Measurements from ENCODE around the gene VAC14. TPM values are rescaled to one million over a fixed set of nuclear protein-coding genes. Genes with fewer than 3 reads are reported as not detected.

Gene VAC14
- total and polyA plus RNA-seq, 4 donors, result 19.8 to 25.0 (median 24.7) TPM

DNA sequence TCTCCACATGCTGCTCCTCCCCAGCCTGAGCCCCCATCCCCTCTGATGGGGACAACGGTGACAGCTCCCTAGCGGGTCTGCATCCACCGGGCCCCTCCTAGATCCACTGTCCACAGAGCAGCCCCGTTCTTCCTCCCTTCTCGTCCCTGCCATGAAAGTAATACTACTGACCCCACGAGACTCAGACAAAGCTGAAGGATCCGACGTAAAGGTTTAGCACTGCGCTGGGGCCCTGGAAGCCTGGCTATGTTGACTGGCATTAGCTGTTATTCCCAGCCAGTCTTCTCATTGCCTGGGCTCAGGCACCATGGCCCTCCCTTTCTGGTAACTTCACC is 30.7 kb downstream of the VAC14 start:
- no peaks in the 10 kb centered on the region for H3K4me1 ChIP-seq (ENCODE audit: control insufficient read depth in 1 of 2, insufficient read depth in 2 of 2, low read length in 2 of 2)
- WGBS, 2 donors, result 94 to 95% methylated on average over 9 of the region's 9 CpGs
- H3K36me3 ChIP-seq (ENCODE audit: control insufficient read depth in 1 of 2, insufficient read depth in 2 of 2, low read length in 1 of 2), result no peaks in the 10 kb centered on the region
- DNase-seq, result no peak
- no peak overlapping the region for H3K27ac ChIP-seq (ENCODE audit: low read depth in 1 of 2, low read length in 2 of 2)
- no peak for ATAC-seq (ENCODE audit: low FRiP score)
- no peaks in the 10 kb centered on the region for H3K27me3 ChIP-seq (ENCODE audit: control insufficient read depth in 1 of 2, insufficient read depth in 2 of 2, low read length in 1 of 2)
- intact Hi-C loops (cut with DNase I), result loop anchor here (2.0 to 10.0 kb wide), 3 partner anchors 89 to 245 kb away; partner anchors contain the start of genes COG4 (in 1 of the 2) and SF3B3 (in 1 of the 2)
- no peak overlapping the region for H3K4me3 ChIP-seq (ENCODE audit: low read length in 2 of 2)
- no peaks in the 10 kb centered on the region for H3K9me3 ChIP-seq (ENCODE audit: control insufficient read depth, low read length)

GRCh38 chr16:70769761-70770160 is 31.2 kb downstream of the VAC14 start:
- no peaks in the 10 kb centered on the region for H3K4me1 ChIP-seq (ENCODE audit: control insufficient read depth in 1 of 2, insufficient read depth in 2 of 2, low read length in 2 of 2)
- WGBS, 2 donors, result 95 to 96% methylated on average over 8 of the region's 8 CpGs
- H3K9me3 ChIP-seq (ENCODE audit: control insufficient read depth, low read length), result no peaks in the 10 kb centered on the region
- intact Hi-C loops (cut with DNase I), result loop anchor here (2.0 to 10.0 kb wide), 3 partner anchors 89 to 245 kb away; partner anchors contain the start of genes COG4 (in 1 of the 2) and SF3B3 (in 1 of the 2)
- DNase-seq, result no peak
- H3K4me3 ChIP-seq (ENCODE audit: low read length in 2 of 2), result no peak overlapping the region
- no peak overlapping the region for H3K27ac ChIP-seq (ENCODE audit: low read depth in 1 of 2, low read length in 2 of 2)
- no peak for ATAC-seq (ENCODE audit: low FRiP score)
- H3K27me3 ChIP-seq (ENCODE audit: control insufficient read depth in 1 of 2, insufficient read depth in 2 of 2, low read length in 1 of 2), result no peaks in the 10 kb centered on the region
- H3K36me3 ChIP-seq (ENCODE audit: control insufficient read depth in 1 of 2, insufficient read depth in 2 of 2, low read length in 1 of 2), result no peaks in the 10 kb centered on the region

DNA sequence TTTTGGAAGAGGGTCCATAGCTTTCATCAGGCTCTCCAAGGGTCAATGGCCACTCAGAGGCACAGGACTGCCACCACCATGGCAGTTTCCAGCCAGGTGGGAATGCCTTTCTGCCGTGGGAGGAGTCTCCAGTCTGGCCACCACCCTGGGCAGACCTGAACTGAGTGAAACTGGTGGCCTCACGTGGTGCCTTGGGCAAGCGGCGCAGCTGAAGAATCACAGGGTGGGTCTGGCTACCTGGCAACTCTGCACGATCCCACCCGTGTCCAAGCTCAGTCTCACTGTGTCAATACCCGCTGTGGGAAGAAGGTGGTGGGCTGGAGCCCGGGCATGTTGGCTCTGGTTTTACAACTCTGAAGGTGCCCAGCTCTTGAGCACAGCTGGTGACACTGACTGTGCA is 31.8 kb downstream of the VAC14 start:
- Histone ChIP-seq H3K9me3 (ENCODE audit: control insufficient read depth, low read length) (no peaks in the 10 kb centered on the region), H3K36me3 (ENCODE audit: control insufficient read depth in 1 of 2, insufficient read depth in 2 of 2, low read length in 1 of 2) (no peaks in the 10 kb centered on the region), H3K27me3 (ENCODE audit: control insufficient read depth in 1 of 2, insufficient read depth in 2 of 2, low read length in 1 of 2) (no peaks in the 10 kb centered on the region), H3K4me1 (ENCODE audit: control insufficient read depth in 1 of 2, insufficient read depth in 2 of 2, low read length in 2 of 2) (no peaks in the 10 kb centered on the region), H3K4me3 (ENCODE audit: low read length in 2 of 2) (no peak overlapping the region), H3K27ac (ENCODE audit: low read depth in 1 of 2, low read length in 2 of 2) (no peak overlapping the region)
- ATAC-seq (ENCODE audit: low FRiP score) (no peak), DNase-seq (no peak)
- intact Hi-C loops (cut with DNase I), result no loop called here
- 92 to 93% methylated on average over 8 of the region's 8 CpGs for WGBS, 2 donors

DNA sequence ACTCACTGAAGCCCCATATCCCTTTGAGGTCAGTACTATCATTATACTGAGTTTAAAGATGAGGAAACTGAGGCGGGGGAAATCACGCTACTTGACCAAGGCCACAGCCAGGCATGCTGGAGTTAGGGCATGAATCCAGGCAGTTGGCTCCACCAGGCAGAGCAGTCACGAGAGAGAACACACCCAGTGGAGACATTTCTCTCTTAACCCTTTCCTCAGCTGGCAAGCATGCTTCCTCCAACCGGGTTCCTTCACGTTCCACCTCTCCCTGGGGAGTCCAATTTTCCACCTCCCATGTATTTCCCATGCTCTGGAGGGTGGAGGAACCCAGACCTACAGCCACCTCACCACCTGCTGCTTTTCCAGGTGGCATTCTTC is 32.8 kb downstream of the VAC14 start:
- ATAC-seq (ENCODE audit: low FRiP score), result no peak
- no peaks in the 10 kb centered on the region for H3K27me3 ChIP-seq (ENCODE audit: control insufficient read depth in 1 of 2, insufficient read depth in 2 of 2, low read length in 1 of 2)
- WGBS, 2 donors, result 51 to 59% methylated on average over 5 of the region's 5 CpGs
- H3K4me1 ChIP-seq (ENCODE audit: control insufficient read depth in 1 of 2, insufficient read depth in 2 of 2, low read length in 2 of 2), result no peaks in the 10 kb centered on the region
- no peak overlapping the region for H3K27ac ChIP-seq (ENCODE audit: low read depth in 1 of 2, low read length in 2 of 2)
- H3K4me3 ChIP-seq (ENCODE audit: low read length in 2 of 2), result no peak overlapping the region
- intact Hi-C loops (cut with DNase I), result no loop called here
- no peak for DNase-seq
- no peaks in the 10 kb centered on the region for H3K9me3 ChIP-seq (ENCODE audit: control insufficient read depth, low read length)
- H3K36me3 ChIP-seq (ENCODE audit: control insufficient read depth in 1 of 2, insufficient read depth in 2 of 2, low read length in 1 of 2), result no peaks in the 10 kb centered on the region

DNA sequence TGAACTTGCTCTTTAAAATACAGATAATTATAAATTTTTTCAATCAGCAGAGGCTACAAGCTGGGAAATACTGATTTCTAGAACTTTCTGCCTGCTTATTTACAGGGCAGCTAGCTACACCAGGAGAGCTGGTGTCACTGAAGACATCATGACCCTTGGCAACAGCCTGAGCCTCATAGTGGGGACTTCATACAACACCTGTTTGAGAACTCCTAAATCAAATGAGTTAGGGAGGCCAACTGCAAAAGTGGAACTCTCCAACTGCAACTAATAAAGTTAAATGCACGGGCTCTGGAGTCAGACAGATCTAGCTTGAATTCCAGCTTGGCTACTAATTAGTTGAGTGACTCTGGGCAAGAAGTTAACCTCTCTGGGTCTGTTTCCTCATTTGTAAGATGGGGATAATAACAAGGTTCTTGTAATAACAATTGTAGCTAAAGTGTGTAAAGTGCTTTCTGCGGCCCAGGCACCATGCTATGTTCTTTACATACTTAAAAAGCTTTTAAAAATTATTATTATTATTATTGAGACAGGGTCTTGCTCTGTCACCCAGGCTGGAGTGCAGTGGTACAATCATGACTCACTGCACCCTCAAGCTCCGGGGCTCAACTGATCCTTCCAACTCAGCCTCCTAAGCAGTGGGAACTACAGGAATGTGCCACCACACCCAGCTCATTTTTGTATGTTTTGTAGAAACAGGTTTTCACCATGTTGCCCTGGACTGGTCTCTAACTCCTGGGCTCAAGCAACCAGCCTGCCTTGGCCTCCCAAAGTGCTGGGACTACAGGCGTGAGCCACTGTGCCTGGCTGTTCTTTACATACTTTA is 33.4 kb downstream of the VAC14 start:
- Histone ChIP-seq H3K27me3 (ENCODE audit: control insufficient read depth in 1 of 2, insufficient read depth in 2 of 2, low read length in 1 of 2) (no peaks in the 10 kb centered on the region), H3K27ac (ENCODE audit: low read depth in 1 of 2, low read length in 2 of 2) (no peak overlapping the region), H3K9me3 (ENCODE audit: control insufficient read depth, low read length) (no peaks in the 10 kb centered on the region), H3K4me1 (ENCODE audit: control insufficient read depth in 1 of 2, insufficient read depth in 2 of 2, low read length in 2 of 2) (no peaks in the 10 kb centered on the region), H3K4me3 (ENCODE audit: low read length in 2 of 2) (no peak overlapping the region), H3K36me3 (ENCODE audit: control insufficient read depth in 1 of 2, insufficient read depth in 2 of 2, low read length in 1 of 2) (no peaks in the 10 kb centered on the region)
- no peak for ATAC-seq (ENCODE audit: low FRiP score)
- intact Hi-C loops (cut with DNase I), result no loop called here
- DNase-seq, result no peak
- 65 to 68% methylated on average over 4 of the region's 4 CpGs for WGBS, 2 donors

DNA sequence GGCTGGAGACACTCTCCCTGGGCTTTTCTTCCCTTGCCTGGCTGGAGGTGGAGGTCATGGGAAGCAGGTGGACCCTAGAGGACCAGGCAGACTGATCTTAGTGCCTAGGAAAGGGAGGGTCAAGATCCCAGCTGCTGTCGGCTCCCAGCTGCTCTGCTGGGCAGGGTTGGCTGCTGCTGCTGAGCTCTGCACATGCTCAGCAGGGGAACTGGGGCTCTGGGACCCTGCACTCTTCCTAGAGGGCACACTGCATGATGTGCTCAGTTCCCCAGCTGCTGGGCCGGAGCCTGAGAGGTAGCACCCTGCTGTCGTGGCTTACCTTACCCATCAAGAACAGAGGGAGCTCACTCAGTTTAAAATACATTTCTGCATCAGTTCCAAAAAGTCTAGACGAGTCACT is 34.3 kb downstream of the VAC14 start:
- Histone ChIP-seq H3K4me1 (ENCODE audit: control insufficient read depth in 1 of 2, insufficient read depth in 2 of 2, low read length in 2 of 2) (no peaks in the 10 kb centered on the region), H3K9me3 (ENCODE audit: control insufficient read depth, low read length) (no peaks in the 10 kb centered on the region), H3K36me3 (ENCODE audit: control insufficient read depth in 1 of 2, insufficient read depth in 2 of 2, low read length in 1 of 2) (no peaks in the 10 kb centered on the region), H3K27ac (ENCODE audit: low read depth in 1 of 2, low read length in 2 of 2) (no peak overlapping the region), H3K4me3 (ENCODE audit: low read length in 2 of 2) (no peak overlapping the region), H3K27me3 (ENCODE audit: control insufficient read depth in 1 of 2, insufficient read depth in 2 of 2, low read length in 1 of 2) (no peaks in the 10 kb centered on the region)
- ATAC-seq (ENCODE audit: low FRiP score) (no peak), DNase-seq (no peak)
- WGBS, 2 donors, result 82 to 87% methylated on average over 4 of the region's 4 CpGs
- intact Hi-C loops (cut with DNase I), result no loop called here

DNA sequence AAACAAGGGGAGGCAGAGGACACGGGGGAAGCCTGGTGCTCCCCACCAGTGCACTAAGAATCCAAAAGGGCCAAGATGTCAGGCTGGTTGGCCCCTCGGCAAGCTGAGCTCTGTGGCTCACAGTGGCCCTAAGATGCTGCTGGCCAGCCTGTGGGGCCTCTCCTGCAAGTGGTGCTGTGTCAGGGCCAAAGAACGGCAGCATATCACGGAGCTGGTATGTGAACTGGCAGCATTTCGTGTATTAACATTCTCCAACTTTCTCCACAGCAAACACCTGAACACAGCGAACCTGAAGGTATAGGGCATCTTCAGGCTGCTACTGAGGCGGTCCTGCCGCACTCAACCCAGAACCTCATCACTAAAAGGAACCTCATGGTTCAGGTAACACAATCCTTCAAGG is 34.8 kb downstream of the VAC14 start:
- Histone ChIP-seq H3K27me3 (ENCODE audit: control insufficient read depth in 1 of 2, insufficient read depth in 2 of 2, low read length in 1 of 2) (no peaks in the 10 kb centered on the region), H3K36me3 (ENCODE audit: control insufficient read depth in 1 of 2, insufficient read depth in 2 of 2, low read length in 1 of 2) (no peaks in the 10 kb centered on the region), H3K4me1 (ENCODE audit: control insufficient read depth in 1 of 2, insufficient read depth in 2 of 2, low read length in 2 of 2) (no peaks in the 10 kb centered on the region), H3K4me3 (ENCODE audit: low read length in 2 of 2) (no peak overlapping the region), H3K27ac (ENCODE audit: low read depth in 1 of 2, low read length in 2 of 2) (no peak overlapping the region), H3K9me3 (ENCODE audit: control insufficient read depth, low read length) (no peaks in the 10 kb centered on the region)
- 72 to 76% methylated on average over 8 of the region's 8 CpGs for WGBS, 2 donors
- intact Hi-C loops (cut with DNase I), result no loop called here
- DNase-seq (no peak), ATAC-seq (ENCODE audit: low FRiP score) (no peak)

DNA sequence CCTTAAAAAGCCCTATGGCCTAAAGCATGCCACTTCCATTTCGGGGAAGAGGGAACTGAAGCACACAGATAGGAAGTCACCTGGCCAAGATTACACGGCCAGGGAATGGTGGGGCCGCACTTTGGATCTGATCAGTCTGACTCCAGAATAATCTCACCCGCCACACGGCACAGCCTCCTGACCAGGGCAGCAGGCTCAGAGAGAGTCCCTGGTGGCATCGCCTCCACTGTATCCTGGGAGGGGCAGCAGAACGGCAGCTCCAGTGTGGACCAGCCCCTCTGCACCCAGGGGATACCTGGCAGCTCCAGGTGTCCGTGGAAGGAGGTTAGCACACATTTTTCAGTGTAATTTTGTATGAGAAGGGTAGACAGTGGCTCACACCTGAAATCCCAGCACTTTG is 35.5 kb downstream of the VAC14 start:
- Histone ChIP-seq H3K36me3 (ENCODE audit: control insufficient read depth in 1 of 2, insufficient read depth in 2 of 2, low read length in 1 of 2) (no peaks in the 10 kb centered on the region), H3K27me3 (ENCODE audit: control insufficient read depth in 1 of 2, insufficient read depth in 2 of 2, low read length in 1 of 2) (no peaks in the 10 kb centered on the region), H3K4me1 (ENCODE audit: control insufficient read depth in 1 of 2, insufficient read depth in 2 of 2, low read length in 2 of 2) (no peaks in the 10 kb centered on the region), H3K4me3 (ENCODE audit: low read length in 2 of 2) (no peak overlapping the region), H3K9me3 (ENCODE audit: control insufficient read depth, low read length) (no peaks in the 10 kb centered on the region), H3K27ac (ENCODE audit: low read depth in 1 of 2, low read length in 2 of 2) (no peak overlapping the region)
- ATAC-seq (ENCODE audit: low FRiP score) (no peak), DNase-seq (no peak)
- 91 to 93% methylated on average over 8 of the region's 8 CpGs for WGBS, 2 donors
- intact Hi-C loops (cut with DNase I), result no loop called here

- ATAC-seq (ENCODE audit: low FRiP score), result no peak
- DNase-seq, result no peak
- Histone ChIP-seq H3K4me3 (ENCODE audit: low read length in 2 of 2) (no peak overlapping the region), H3K27me3 (ENCODE audit: control insufficient read depth in 1 of 2, insufficient read depth in 2 of 2, low read length in 1 of 2) (no peaks in the 10 kb centered on the region), H3K27ac (ENCODE audit: low read depth in 1 of 2, low read length in 2 of 2) (no peak overlapping the region), H3K4me1 (ENCODE audit: control insufficient read depth in 1 of 2, insufficient read depth in 2 of 2, low read length in 2 of 2) (no peaks in the 10 kb centered on the region), H3K36me3 (ENCODE audit: control insufficient read depth in 1 of 2, insufficient read depth in 2 of 2, low read length in 1 of 2) (no peaks in the 10 kb centered on the region), H3K9me3 (ENCODE audit: control insufficient read depth, low read length) (no peaks in the 10 kb centered on the region)
- intact Hi-C loops (cut with DNase I), result no loop called here
- 91 to 95% methylated on average over 10 of the region's 10 CpGs for WGBS, 2 donors
These were observed 36.3 kb downstream of the VAC14 start for GRCh38 chr16:70764632-70765031.

All from aorta (tissue), 5 donors.